Keratinocyte (primary cell): ENCODE results near the gene CSTF2T. TPM values are rescaled to one million over a fixed set of nuclear protein-coding genes. Genes with fewer than 3 reads are reported as not detected.

Experiments
- DNase-seq: peaks from one replicate; pipeline ENCODE4 v3.0.0-alpha.2; 2011; ENCODE audit warnings: low read depth, missing footprints, low spot score
- FAIRE-seq: peaks from 2 replicates; lab custom pipeline; 2011; peaks lifted over from hg19 to GRCh38; lab: Jason Lieb, UNC
- H2AFZ ChIP-seq: 2 replicates; pipeline ENCODE4 v1.6.0; 2012; ENCODE audit warnings: low read length, control low read depth, inconsistent platforms; ENCODE audit not compliant: control insufficient read depth
- H3K27ac ChIP-seq: 2 replicates; pipeline ENCODE4 v1.5.1; 2011; ENCODE audit warnings: low read length; ENCODE audit not compliant: control insufficient read depth, insufficient read depth
- H3K27me3 ChIP-seq: 3 replicates; pipeline ENCODE4 v1.6.0; 2011; ENCODE audit warnings: low read length; ENCODE audit not compliant: control insufficient read depth, insufficient read depth; ENCODE audit errors: extremely low read depth
- H3K36me3 ChIP-seq, 2 experiments: 2 replicates in 1 of 2; 3 replicates in 1 of 2; pipeline ENCODE4 v1.5.1; 2011; ENCODE audit warnings: low read length in 2 of 2, mild to moderate bottlenecking in 1 of 2; ENCODE audit not compliant: control insufficient read depth in 2 of 2, insufficient read depth in 2 of 2; ENCODE audit errors: extremely low read depth in 1 of 2
- H3K4me1 ChIP-seq: 3 replicates; pipeline ENCODE4 v1.5.1; 2011; ENCODE audit warnings: low read length; ENCODE audit not compliant: control insufficient read depth, insufficient read depth; ENCODE audit errors: extremely low read depth
- H3K4me2 ChIP-seq: 3 replicates; pipeline ENCODE4 v1.6.0; 2011; ENCODE audit warnings: low read depth, low read length; ENCODE audit not compliant: control insufficient read depth, insufficient read depth; ENCODE audit errors: extremely low read depth
- H3K4me3 ChIP-seq, 3 experiments: fragments of 200-600 bp in 1 of 3; sonication (generic) in 1 of 3; 2 replicates in 2 of 3; 3 replicates in 1 of 3; pipeline ENCODE4 v1.5.1; 2011 to 2016; ENCODE audit warnings: low read length in 3 of 3, mild to moderate bottlenecking in 3 of 3, control low read depth in 2 of 3, inconsistent platforms in 1 of 3, low read depth in 1 of 3, mixed read lengths in 1 of 3, mixed run types in 1 of 3, moderate library complexity in 1 of 3; ENCODE audit not compliant: control insufficient read depth in 2 of 3, insufficient read depth in 2 of 3; ENCODE audit errors: extremely low read depth in 1 of 3
- H3K79me2 ChIP-seq: 2 replicates; pipeline ENCODE4 v1.6.0; 2012; ENCODE audit warnings: low read length; ENCODE audit not compliant: control insufficient read depth, insufficient read depth
- H3K9ac ChIP-seq: 3 replicates; pipeline ENCODE4 v1.6.0; 2011; ENCODE audit warnings: low read length; ENCODE audit not compliant: control insufficient read depth, insufficient read depth; ENCODE audit errors: extremely low read depth
- H3K9me1 ChIP-seq: 3 replicates; pipeline ENCODE4 v1.6.0; 2011; ENCODE audit warnings: low read length; ENCODE audit not compliant: control insufficient read depth, insufficient read depth; ENCODE audit errors: extremely low read depth
- H3K9me3 ChIP-seq: 2 replicates; pipeline ENCODE4 v1.5.1; 2012; ENCODE audit warnings: low read depth, low read length; ENCODE audit not compliant: control insufficient read depth
- H4K20me1 ChIP-seq: 3 replicates; pipeline ENCODE4 v1.6.0; 2011; ENCODE audit warnings: low read length; ENCODE audit not compliant: control insufficient read depth, insufficient read depth; ENCODE audit errors: extremely low read depth
- CTCF ChIP-seq, 3 experiments: IDR thresholded peaks in 1 of 3; conservative IDR thresholded peaks in 1 of 3; optimal IDR thresholded peaks in 1 of 3; 2 replicates in 2 of 3; 3 replicates in 1 of 3; pipeline versions ENCODE3 to v1.5.1; 2011; ENCODE audit warnings: low read length in 3 of 3, mild to moderate bottlenecking in 3 of 3, moderate library complexity in 2 of 3, control low read depth in 1 of 3, inconsistent platforms in 1 of 3; ENCODE audit not compliant: insufficient read depth in 2 of 3; ENCODE audit errors: extremely low read depth in 1 of 3
- EZH2 ChIP-seq: IDR thresholded peaks from one replicate; pipeline ENCODE4 v1.6.1; 2012; ENCODE audit warnings: inconsistent platforms, mild to moderate bottlenecking, low read length, moderate library complexity
- dilution Hi-C: fragments of 300-500 bp; cut with MboI; formaldehyde crosslinking; loops from one replicate; pipeline ENCODE4 v1.7.0; 2020; ENCODE audit warnings: low sequenced_read_pairs; ENCODE audit not compliant: extremely low pct_ligation_motif_present
- polyA plus RNA-seq, 5 experiments: library from polyadenylated mRNA; depleted of rRNA in 3 of 5; stranded (reverse) in 3 of 5; stranded (forward) in 1 of 5; unstranded in 1 of 5; fragments of >200 nt; gene quantifications; 1 replicate in 1 of 5; 2 replicates in 3 of 5; 3 replicates in 1 of 5; pipeline versions ENCODE4 v1.2.1 to v1.2.3, GENCODE V29; 2011 to 2012; ENCODE audit warnings: missing spikeins in 2 of 5, low read depth in 1 of 5, low replicate concordance in 1 of 5

The CSTF2T gene
- polyA plus RNA-seq, 1 donor (not counting 4 experiments of a cell fraction or from before 2014, with no cell fraction given) = 10.8 TPM

DNA sequence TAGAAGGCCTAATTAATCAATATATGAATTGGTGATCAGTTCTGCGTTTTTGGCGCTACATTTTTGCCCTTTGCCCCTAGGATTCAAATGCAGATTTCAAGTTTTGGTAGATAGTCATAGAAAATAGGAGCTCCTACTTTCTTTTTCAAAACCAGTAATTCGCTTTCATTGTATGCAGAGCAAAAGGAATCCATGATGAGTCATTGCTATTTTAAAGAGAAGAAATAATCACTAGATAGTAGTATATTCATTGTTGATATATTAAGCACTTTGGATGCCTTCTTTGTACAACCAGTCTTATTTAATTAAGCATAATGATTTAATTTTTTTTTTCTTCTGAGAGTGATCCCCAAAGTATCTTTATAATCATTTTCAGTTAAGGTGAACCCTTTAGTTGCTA lies 50.3 kb downstream of the CSTF2T start:
- Histone ChIP-seq H3K9me3 (no peaks in the 10 kb centered on the region), H3K9ac (no peak overlapping the region), H3K4me2 (no peak overlapping the region), H3K36me3 (no peaks in the 10 kb centered on the region), H4K20me1 (no peaks in the 10 kb centered on the region), H3K4me1 (no peaks in the 10 kb centered on the region), H3K27me3 (no peaks in the 10 kb centered on the region), H3K79me2 (no peaks in the 10 kb centered on the region), H2AFZ (no peak overlapping the region), H3K4me3 (no peak overlapping the region), H3K27ac (no peak overlapping the region), H3K9me1 (no peaks in the 10 kb centered on the region)
- no peak for DNase-seq
- FAIRE-seq = no peak
- dilution Hi-C loops = no loop called here
- no peak for TF ChIP-seq CTCF (optimal IDR thresholded peaks at IDR 0.05 in 1 of 3, IDR thresholded peaks at IDR 0.05 in 1 of 3, conservative IDR thresholded peaks at IDR 0.05 in 1 of 3; ENCODE audit: extremely low read depth in 1 of 3, insufficient read depth in 2 of 3, low read length in 3 of 3)
- no peak for TF ChIP-seq EZH2
